Liver (tissue), 9 donors: ENCODE results near the gene ABCG2. TPM values are rescaled to one million over a fixed set of nuclear protein-coding genes. Genes with fewer than 3 reads are reported as not detected.

ENCODE experiments used
- DNase-seq: peaks from one replicate; pipeline ENCODE4 v3.0.0-alpha.2; 2017; ENCODE audit warnings: low spot score
- H3K27ac ChIP-seq, 2 donors: one replicate each; pipeline ENCODE4 v1.7.0; 2013; ENCODE audit warnings: inconsistent platforms in 2 of 2, low read length in 2 of 2, control low read depth in 1 of 2, low read depth in 1 of 2, mild to moderate bottlenecking in 1 of 2
- H3K27me3 ChIP-seq, 4 donors: one replicate each; pipeline versions ENCODE4 v1.6.1 to v1.7.0; 2013; ENCODE audit warnings: low read length in 3 of 4, inconsistent platforms in 1 of 4, mild to moderate bottlenecking in 1 of 4, moderate library complexity in 1 of 4; ENCODE audit not compliant: control insufficient read depth in 4 of 4, insufficient read depth in 4 of 4
- H3K36me3 ChIP-seq, 4 donors: one replicate each; pipeline versions ENCODE4 v1.6.1 to v1.7.0; 2013; ENCODE audit warnings: low read length in 3 of 4, mild to moderate bottlenecking in 3 of 4, low read depth in 1 of 4, moderate library complexity in 1 of 4; ENCODE audit not compliant: control insufficient read depth in 4 of 4, insufficient read depth in 3 of 4
- H3K4me1 ChIP-seq, 4 donors: one replicate each; pipeline versions ENCODE4 v1.6.1 to v1.7.0; 2013; ENCODE audit warnings: low read length in 3 of 4, mild to moderate bottlenecking in 3 of 4, moderate library complexity in 1 of 4; ENCODE audit not compliant: control insufficient read depth in 4 of 4, insufficient read depth in 4 of 4
- H3K4me3 ChIP-seq, 3 donors: one replicate each; pipeline versions ENCODE4 v1.6.1 to v1.7.0; 2013; ENCODE audit warnings: low read length in 3 of 3, control low read depth in 1 of 3, low read depth in 1 of 3, mild to moderate bottlenecking in 1 of 3
- H3K9ac ChIP-seq, 2 donors: one replicate each; pipeline ENCODE4 v1.7.0; 2013; ENCODE audit warnings: low read length in 2 of 2, mild to moderate bottlenecking in 2 of 2, moderate library complexity in 2 of 2, control low read depth in 1 of 2, low read depth in 1 of 2
- H3K9me3 ChIP-seq, 4 donors: one replicate each; pipeline versions ENCODE4 v1.6.1 to v1.7.0; 2013; ENCODE audit warnings: low read length in 3 of 4; ENCODE audit not compliant: control insufficient read depth in 4 of 4
- EGR1 ChIP-seq, 2 donors: IDR thresholded peaks; 2 replicates each; pipeline ENCODE4 v1.6.1; 2016 to 2018; ENCODE audit warnings: antibody characterized with exemption in 2 of 2, low read depth in 2 of 2
- FOXA1 ChIP-seq: IDR thresholded peaks from 2 replicates; pipeline ENCODE4 v1.6.1; 2016; ENCODE audit warnings: antibody characterized with exemption
- FOXA2 ChIP-seq: IDR thresholded peaks from 2 replicates; pipeline ENCODE4 v1.6.1; 2016; ENCODE audit warnings: antibody characterized with exemption
- HNF4A ChIP-seq, 2 donors: conservative IDR thresholded peaks; 2 replicates each; pipeline ENCODE4 v1.6.1; 2016; ENCODE audit warnings: antibody characterized with exemption in 2 of 2, mild to moderate bottlenecking in 2 of 2
- HNF4G ChIP-seq: IDR thresholded peaks from 2 replicates; pipeline ENCODE4 v1.6.1; 2016; ENCODE audit warnings: antibody characterized with exemption
- NR2F2 ChIP-seq: IDR thresholded peaks from 2 replicates; pipeline ENCODE4 v1.6.1; 2016; ENCODE audit warnings: antibody characterized with exemption
- RAD21 ChIP-seq, 2 donors: IDR thresholded peaks; 2 replicates each; pipeline ENCODE4 v1.6.1; 2016; ENCODE audit warnings: antibody characterized with exemption in 2 of 2, mild to moderate bottlenecking in 2 of 2
- TAF1 ChIP-seq: conservative IDR thresholded peaks from 2 replicates; pipeline ENCODE4 v1.6.1; 2016; ENCODE audit warnings: antibody characterized with exemption, mild to moderate bottlenecking
- YY1 ChIP-seq: IDR thresholded peaks from 2 replicates; pipeline ENCODE4 v1.6.1; 2016; ENCODE audit warnings: antibody characterized with exemption, mild to moderate bottlenecking
- WGBS: extraction: QIAGEN DNeasy Blood & Tissue Kit; methylation state at CpG from one replicate; pipeline ENCODE4 v1.1.7; 2013; 5-methylcytosine and 5-hydroxymethylcytosine counted together
- polyA plus RNA-seq, 2 donors: library from polyadenylated mRNA; stranded (reverse) in 1 of 2; unstranded in 1 of 2; fragments of 200-250 nt in 1 of 2; fragments of >200 nt in 1 of 2; fragmentation: Nextera tagmentation in 1 of 2; extraction: Ambion mirVana in 1 of 2; gene quantifications; one replicate each; pipeline versions ENCODE4 v1.2.1 to v1.2.3, GENCODE V29; 2013 to 2015
- total RNA-seq, 2 donors: library from RNA; depleted of rRNA; stranded (reverse); fragments of >200 nt; gene quantifications; one replicate each; pipeline ENCODE4 v1.2.3, GENCODE V29; 2014
- TF ChIP-seq, protein P1 (sequence below): fragments of 150-350 bp; IDR thresholded peaks from 2 replicates; pipeline ENCODE4 v1.5.1; 2017; ENCODE audit warnings: improper control_type of control experiment, low read depth, low read length; ENCODE audit not compliant: missing input control
- TF ChIP-seq, protein P2 (sequence below): IDR thresholded peaks from 2 replicates; pipeline ENCODE4 v1.6.1; 2016; ENCODE audit warnings: antibody characterized with exemption
- TF ChIP-seq, protein P3 (sequence below): IDR thresholded peaks from 2 replicates; pipeline ENCODE4 v1.6.1; 2016; ENCODE audit warnings: antibody characterized with exemption, mild to moderate bottlenecking
- donor health status: healthy.
- donor health status: healthy.
- donor health status: healthy.
- donor health status: healthy.
- donor health status: healthy.

Gene ABCG2
- total and polyA plus RNA-seq, 4 donors: 1.9 to 23.6 (median 7.0) TPM

DNA sequence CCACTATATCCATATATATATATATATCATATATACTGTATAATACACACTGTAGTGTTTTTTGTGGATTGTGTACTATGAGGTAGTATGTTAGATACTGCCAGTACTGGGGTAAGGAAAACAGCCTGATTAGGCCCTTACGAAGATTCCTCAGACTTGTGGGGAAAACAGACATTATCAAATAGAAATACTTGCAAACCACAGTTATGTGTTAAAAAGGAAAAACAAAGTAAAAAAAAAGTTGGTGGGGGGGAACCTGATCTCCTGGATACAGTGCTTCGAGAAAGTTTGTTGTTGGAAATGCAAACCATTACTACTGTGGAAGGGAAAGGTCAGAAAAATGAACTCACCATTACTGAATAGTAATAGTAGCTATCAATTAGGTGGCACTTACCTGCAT is 98.0 kb downstream of the ABCG2 start:
- Histone ChIP-seq H3K27me3 (no peaks in the 10 kb centered on the region), H3K9me3 (no peaks in the 10 kb centered on the region), H3K27ac (no peak overlapping the region), H3K4me1 (peaks cover 10 to 53% (median 32%) of the 10 kb centered on the region in 4 donors), H3K9ac (no peak overlapping the region), H3K36me3 (no peaks in the 10 kb centered on the region), H3K4me3 (no peak overlapping the region)
- TF ChIP-seq FOXA1: no peak
- TF ChIP-seq, protein P1, sequence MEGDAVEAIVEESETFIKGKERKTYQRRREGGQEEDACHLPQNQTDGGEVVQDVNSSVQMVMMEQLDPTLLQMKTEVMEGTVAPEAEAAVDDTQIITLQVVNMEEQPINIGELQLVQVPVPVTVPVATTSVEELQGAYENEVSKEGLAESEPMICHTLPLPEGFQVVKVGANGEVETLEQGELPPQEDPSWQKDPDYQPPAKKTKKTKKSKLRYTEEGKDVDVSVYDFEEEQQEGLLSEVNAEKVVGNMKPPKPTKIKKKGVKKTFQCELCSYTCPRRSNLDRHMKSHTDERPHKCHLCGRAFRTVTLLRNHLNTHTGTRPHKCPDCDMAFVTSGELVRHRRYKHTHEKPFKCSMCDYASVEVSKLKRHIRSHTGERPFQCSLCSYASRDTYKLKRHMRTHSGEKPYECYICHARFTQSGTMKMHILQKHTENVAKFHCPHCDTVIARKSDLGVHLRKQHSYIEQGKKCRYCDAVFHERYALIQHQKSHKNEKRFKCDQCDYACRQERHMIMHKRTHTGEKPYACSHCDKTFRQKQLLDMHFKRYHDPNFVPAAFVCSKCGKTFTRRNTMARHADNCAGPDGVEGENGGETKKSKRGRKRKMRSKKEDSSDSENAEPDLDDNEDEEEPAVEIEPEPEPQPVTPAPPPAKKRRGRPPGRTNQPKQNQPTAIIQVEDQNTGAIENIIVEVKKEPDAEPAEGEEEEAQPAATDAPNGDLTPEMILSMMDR: no peak
- no peak for DNase-seq
- WGBS: 80% methylated on average over 2 of the region's 2 CpGs

DNA sequence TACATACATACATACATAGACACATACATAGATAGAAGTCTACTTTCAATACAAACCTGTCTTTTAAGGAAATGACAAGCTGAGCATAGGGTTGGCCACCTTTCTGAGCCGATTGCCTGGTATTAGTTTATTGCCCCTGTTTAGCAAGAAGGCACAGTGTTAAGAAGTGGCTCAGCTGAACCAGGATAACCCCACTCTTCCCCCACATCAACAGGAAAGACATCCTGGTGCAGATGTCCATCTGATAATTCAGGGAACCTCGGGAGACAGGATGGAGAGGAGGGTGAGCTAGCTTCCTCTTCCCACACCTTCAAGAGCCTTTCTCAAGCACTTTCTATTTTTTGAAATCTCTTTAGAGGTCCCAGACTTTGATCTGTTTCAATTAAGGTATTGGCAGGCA is 98.7 kb downstream of the ABCG2 start:
- no peaks in the 10 kb centered on the region for H3K36me3 ChIP-seq
- no peaks in the 10 kb centered on the region for H3K9me3 ChIP-seq
- no peak overlapping the region for H3K9ac ChIP-seq
- no peak for DNase-seq
- no peak overlapping the region for H3K27ac ChIP-seq
- no peaks in the 10 kb centered on the region for H3K27me3 ChIP-seq
- no peak overlapping the region for H3K4me3 ChIP-seq
- H3K4me1 ChIP-seq: peaks cover 10 to 47% (median 32%) of the 10 kb centered on the region in 4 donors
- 20% methylated on average over 2 of the region's 2 CpGs for whole genome bisulfite sequencing
- TF ChIP-seq EGR1 (IDR thresholded peaks at IDR 0.05; ENCODE audit: low read depth in 2 of 2): no peak
- TF ChIP-seq, protein P2, sequence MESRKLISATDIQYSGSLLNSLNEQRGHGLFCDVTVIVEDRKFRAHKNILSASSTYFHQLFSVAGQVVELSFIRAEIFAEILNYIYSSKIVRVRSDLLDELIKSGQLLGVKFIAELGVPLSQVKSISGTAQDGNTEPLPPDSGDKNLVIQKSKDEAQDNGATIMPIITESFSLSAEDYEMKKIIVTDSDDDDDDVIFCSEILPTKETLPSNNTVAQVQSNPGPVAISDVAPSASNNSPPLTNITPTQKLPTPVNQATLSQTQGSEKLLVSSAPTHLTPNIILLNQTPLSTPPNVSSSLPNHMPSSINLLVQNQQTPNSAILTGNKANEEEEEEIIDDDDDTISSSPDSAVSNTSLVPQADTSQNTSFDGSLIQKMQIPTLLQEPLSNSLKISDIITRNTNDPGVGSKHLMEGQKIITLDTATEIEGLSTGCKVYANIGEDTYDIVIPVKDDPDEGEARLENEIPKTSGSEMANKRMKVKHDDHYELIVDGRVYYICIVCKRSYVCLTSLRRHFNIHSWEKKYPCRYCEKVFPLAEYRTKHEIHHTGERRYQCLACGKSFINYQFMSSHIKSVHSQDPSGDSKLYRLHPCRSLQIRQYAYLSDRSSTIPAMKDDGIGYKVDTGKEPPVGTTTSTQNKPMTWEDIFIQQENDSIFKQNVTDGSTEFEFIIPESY: no peak

DNA sequence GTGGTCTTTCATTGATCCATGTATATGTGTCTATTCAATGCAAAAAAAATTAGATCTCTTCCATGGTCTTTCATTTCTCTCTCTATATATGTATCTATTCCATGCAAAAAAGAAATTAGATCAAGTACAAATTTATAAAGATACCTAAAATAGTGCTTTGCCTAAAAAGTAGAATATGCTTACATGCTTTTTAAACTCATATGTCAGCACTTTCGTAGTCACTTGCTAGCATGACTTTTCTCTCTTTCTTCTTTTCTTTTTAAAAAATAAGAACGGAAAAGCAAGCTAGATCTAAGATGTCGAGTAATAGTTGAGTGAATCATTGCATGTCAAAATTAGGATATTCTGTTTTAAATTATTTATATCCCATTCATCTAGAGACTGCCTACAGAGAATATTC is 100.1 kb downstream of the ABCG2 start:
- H3K36me3 ChIP-seq: no peaks in the 10 kb centered on the region
- H3K4me1 ChIP-seq: peaks cover 7 to 32% (median 19%) of the 10 kb centered on the region in 4 donors
- DNase-seq: no peak
- no peak overlapping the region for H3K4me3 ChIP-seq
- no peaks in the 10 kb centered on the region for H3K9me3 ChIP-seq
- H3K9ac ChIP-seq: no peak overlapping the region
- no peak overlapping the region for H3K27ac ChIP-seq
- 97% methylated on average over 3 of the region's 3 CpGs for WGBS
- no peaks in the 10 kb centered on the region for H3K27me3 ChIP-seq
- TF ChIP-seq, protein P1: no peak
- no peak for TF ChIP-seq EGR1 (IDR thresholded peaks at IDR 0.05; ENCODE audit: low read depth in 2 of 2)
- no peak for TF ChIP-seq FOXA2
- no peak for TF ChIP-seq RAD21 (IDR thresholded peaks at IDR 0.05)
- TF ChIP-seq TAF1: no peak
- TF ChIP-seq, protein P3, sequence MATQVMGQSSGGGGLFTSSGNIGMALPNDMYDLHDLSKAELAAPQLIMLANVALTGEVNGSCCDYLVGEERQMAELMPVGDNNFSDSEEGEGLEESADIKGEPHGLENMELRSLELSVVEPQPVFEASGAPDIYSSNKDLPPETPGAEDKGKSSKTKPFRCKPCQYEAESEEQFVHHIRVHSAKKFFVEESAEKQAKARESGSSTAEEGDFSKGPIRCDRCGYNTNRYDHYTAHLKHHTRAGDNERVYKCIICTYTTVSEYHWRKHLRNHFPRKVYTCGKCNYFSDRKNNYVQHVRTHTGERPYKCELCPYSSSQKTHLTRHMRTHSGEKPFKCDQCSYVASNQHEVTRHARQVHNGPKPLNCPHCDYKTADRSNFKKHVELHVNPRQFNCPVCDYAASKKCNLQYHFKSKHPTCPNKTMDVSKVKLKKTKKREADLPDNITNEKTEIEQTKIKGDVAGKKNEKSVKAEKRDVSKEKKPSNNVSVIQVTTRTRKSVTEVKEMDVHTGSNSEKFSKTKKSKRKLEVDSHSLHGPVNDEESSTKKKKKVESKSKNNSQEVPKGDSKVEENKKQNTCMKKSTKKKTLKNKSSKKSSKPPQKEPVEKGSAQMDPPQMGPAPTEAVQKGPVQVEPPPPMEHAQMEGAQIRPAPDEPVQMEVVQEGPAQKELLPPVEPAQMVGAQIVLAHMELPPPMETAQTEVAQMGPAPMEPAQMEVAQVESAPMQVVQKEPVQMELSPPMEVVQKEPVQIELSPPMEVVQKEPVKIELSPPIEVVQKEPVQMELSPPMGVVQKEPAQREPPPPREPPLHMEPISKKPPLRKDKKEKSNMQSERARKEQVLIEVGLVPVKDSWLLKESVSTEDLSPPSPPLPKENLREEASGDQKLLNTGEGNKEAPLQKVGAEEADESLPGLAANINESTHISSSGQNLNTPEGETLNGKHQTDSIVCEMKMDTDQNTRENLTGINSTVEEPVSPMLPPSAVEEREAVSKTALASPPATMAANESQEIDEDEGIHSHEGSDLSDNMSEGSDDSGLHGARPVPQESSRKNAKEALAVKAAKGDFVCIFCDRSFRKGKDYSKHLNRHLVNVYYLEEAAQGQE: no peak
- TF ChIP-seq HNF4A (conservative IDR thresholded peaks at IDR 0.05): no peak
- no peak for TF ChIP-seq NR2F2
- TF ChIP-seq YY1: no peak
- TF ChIP-seq HNF4G: no peak
